Stimulated activated memory B cell treated with anti-CD40 and anti-IgM and Interleukin-4, amounts not matched to agents 10 μg/mL and 1 μg/mL and 100 μg/mL, for 72 hours (primary cell): Measurements from ENCODE around the gene KIRREL3.

Experiments used
- ATAC-seq: fragments of 150-1000 bp; cut with Tn5 transposase; 2 replicates; pipeline ENCODE4 v1.10.0; 2021
- H3K27ac Mint-ChIP-seq: one replicate; pipeline ENCODE4 v1.8.0; 2022; ENCODE audit warnings: mild to moderate bottlenecking, mixed read lengths
- H3K27me3 Mint-ChIP-seq: one replicate; pipeline ENCODE4 v1.8.0; 2022; ENCODE audit warnings: mixed read lengths
- H3K36me3 Mint-ChIP-seq: one replicate; pipeline ENCODE4 v1.8.0; 2022; ENCODE audit warnings: mixed read lengths
- H3K4me1 Mint-ChIP-seq: one replicate; pipeline ENCODE4 v1.8.0; 2022; ENCODE audit warnings: mixed read lengths
- H3K4me3 Mint-ChIP-seq: one replicate; pipeline ENCODE4 v1.8.0; 2022; ENCODE audit warnings: mild to moderate bottlenecking, moderate library complexity, mixed read lengths
- H3K9me3 Mint-ChIP-seq: one replicate; pipeline ENCODE4 v1.8.0; 2022; ENCODE audit warnings: mixed read lengths

Gene KIRREL3

DNA sequence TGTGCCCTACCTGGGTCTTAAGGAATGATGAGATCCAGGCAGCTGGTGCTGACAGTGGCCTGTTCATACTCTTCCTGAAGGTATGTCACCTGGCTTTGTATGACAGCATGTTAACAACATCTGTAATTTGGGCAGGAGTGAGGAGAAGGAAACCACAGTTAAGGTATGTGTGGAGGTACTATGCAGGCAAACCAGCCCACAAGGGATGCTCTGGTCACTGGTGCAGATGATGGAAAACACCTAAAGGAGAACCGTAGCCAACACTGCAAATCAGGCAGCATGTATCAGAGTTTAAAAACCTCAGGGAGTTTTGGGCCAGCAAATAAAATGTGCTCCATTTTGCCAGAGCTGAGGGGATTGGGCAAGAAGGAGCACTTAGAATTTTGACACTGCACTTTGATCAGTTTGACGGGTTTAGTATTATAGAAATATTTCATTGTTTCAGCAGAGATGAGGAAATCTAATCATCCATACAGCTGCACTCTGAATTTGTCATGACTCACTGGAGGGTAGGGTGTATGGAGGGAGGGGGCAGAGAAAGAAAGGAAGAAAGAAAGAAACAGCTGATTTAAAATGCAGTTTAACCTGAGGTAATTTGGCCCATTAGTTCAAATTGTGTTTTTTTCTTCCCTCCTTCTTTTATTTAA, 260.9 kb downstream of the KIRREL3 start:
- Mint-ChIP-seq H3K4me3 (no peak overlapping the region), H3K4me1 (no peaks in the 10 kb centered on the region), H3K9me3 (no peaks in the 10 kb centered on the region), H3K27ac (no peak overlapping the region), H3K27me3 (no peaks in the 10 kb centered on the region), H3K36me3 (no peaks in the 10 kb centered on the region)
- ATAC-seq: no peak

DNA sequence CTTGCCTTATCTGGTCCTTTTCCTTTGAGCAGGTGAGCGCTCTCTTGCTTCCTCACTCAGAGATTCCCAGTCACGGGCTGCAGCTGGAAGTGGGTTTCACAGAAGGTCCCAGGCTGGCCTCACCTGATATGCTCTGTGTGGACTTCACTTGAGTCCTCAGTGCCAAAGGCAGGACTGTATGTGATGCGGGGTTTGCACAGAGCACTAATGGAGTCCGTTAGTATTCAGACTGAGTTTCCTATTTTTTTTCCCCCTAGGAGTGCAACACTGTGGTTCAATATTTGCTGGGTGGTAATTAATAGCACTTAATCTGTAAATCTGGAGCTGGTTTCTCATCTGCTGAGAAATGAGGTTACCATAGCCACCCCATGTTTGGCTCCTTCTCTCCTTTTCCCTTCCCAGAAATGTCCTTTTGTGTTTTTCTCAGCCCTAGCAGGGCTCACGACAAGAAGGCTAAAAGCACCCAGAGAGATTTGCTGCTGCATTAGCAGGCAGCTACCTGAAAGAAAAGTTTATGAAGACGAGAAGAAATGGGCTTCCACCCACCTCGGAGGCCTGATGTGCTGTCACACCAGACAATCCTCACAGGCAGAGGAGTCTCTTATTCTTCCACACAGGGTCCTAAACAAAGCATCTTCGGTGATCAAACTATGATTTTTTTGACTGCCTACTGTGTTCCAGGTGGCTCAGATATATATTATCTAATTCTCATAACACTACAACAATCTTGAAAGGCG, 262.1 kb downstream of the KIRREL3 start:
- no peak overlapping the region for H3K4me3 Mint-ChIP-seq
- H3K27ac Mint-ChIP-seq: no peak overlapping the region
- H3K36me3 Mint-ChIP-seq: no peaks in the 10 kb centered on the region
- no peaks in the 10 kb centered on the region for H3K9me3 Mint-ChIP-seq
- no peak for ATAC-seq
- H3K27me3 Mint-ChIP-seq: no peaks in the 10 kb centered on the region
- no peaks in the 10 kb centered on the region for H3K4me1 Mint-ChIP-seq

DNA sequence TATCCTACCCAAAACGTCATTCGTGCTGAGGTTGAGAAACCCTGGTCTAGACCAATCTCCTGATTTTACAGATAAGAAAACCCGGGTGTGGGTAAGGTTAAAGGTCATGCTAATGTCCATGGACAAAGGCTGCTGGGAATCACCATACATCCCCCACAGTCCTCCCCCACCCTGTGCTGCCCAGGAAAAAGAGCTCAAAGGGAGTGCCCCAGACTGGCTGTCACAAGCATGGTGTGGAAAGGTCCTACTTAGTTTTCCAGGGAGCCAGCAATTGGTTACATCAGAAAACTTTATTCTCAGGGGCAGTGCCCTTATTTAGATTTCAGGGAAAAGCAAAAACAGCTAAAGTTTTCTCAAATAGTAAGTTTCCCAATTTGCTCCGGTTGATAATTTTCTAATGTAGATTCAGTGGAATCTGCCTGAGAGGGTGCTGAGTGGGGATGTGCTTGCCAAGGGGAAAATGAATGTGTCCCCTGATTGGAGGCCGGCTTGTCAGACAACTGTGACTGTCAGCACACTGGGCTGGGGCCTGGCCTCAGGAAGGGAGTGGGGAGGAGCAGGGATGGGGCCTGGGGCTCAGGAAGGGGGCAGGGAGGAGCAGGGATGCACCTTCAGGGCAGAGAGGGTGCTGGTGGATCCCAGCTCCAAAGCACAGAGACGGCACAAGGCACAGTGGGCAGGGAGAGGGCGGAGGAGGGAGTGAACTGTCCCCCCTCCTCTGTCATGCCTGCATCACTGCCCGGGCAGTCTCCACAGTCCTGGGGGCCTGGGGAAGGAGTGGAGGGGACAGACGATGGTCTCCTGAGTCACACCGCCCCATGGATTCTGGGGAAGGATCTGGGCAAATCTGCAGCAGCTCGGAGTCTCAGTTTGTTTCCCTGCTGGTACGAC, 263.6 kb downstream of the KIRREL3 start:
- Mint-ChIP-seq H3K27me3 (no peaks in the 10 kb centered on the region), H3K9me3 (no peaks in the 10 kb centered on the region), H3K4me1 (no peaks in the 10 kb centered on the region), H3K4me3 (no peak overlapping the region), H3K27ac (no peak overlapping the region), H3K36me3 (no peaks in the 10 kb centered on the region)
- no peak for ATAC-seq

DNA sequence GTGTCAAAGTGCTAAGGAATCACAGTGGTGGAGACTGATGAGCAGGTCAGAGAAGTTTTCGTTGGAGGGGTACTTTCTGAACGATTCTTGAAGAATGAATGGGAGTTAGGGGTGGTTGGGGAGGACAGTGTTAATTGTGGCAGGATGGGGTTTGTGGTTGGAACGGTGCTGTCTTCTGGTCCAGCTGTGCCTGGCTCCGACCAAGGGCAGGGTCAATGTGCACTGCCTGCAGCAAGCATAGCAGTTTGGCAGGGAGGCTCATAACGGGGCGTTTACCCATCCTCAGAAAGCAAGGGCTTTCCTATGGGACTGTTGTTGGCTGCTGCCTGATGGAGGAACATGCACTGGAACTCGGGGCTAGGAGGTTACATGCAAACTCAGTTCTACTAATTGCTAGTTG, 265.8 kb downstream of the KIRREL3 start:
- Mint-ChIP-seq H3K27me3 (no peaks in the 10 kb centered on the region), H3K9me3 (no peaks in the 10 kb centered on the region), H3K4me3 (no peak overlapping the region), H3K4me1 (no peaks in the 10 kb centered on the region), H3K36me3 (no peaks in the 10 kb centered on the region), H3K27ac (no peak overlapping the region)
- ATAC-seq: no peak

DNA sequence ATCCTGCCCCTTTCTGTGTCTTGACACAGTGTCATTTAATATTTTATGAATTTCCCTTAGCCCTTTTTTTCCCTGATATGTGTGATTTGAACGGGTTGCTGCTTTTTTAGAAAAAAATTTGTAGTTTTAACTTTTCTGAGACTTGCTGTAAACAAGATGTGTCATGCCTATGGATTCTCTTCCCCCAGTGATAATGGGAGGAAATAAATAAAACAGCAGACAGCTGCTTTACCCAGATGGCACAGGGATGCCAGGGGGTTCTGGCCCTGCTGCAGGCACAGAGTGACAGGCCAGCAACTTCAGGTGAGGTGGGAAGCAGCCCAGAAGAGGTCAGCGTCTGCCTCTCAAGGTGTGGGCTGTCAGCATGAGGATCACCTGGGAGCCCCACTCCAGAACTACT, 266.9 kb downstream of the KIRREL3 start:
- H3K4me3 Mint-ChIP-seq: no peak overlapping the region

DNA sequence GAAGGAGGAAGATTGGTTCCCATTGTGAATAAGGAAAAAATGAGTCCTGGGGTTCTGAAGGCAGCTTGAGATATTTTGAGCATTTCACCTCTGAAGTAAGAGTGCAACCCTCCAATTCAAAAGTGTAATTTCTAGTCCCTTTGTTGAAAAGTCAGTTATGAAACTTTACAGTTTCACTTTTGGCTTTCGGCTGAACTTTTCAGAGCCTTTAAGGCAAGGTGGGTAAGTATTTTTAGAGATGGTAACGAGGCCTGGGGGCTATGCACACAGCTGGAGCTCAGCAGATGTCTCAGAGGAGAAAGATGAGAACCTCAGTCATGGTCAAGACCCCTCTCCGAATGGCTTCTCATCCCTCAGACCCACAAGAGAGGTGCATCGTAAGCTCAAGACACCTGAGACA, 267.6 kb downstream of the KIRREL3 start:
- H3K27ac Mint-ChIP-seq: no peak overlapping the region
- H3K27me3 Mint-ChIP-seq: no peaks in the 10 kb centered on the region
- no peaks in the 10 kb centered on the region for H3K36me3 Mint-ChIP-seq
- H3K9me3 Mint-ChIP-seq: no peaks in the 10 kb centered on the region
- no peak for ATAC-seq
- H3K4me1 Mint-ChIP-seq: no peaks in the 10 kb centered on the region
- H3K4me3 Mint-ChIP-seq: no peak overlapping the region

More for the DNA sequence above, 266.9 kb downstream of the KIRREL3 start:
- ATAC-seq: no peak
- no peaks in the 10 kb centered on the region for H3K36me3 Mint-ChIP-seq
- no peak overlapping the region for H3K27ac Mint-ChIP-seq
- H3K9me3 Mint-ChIP-seq: no peaks in the 10 kb centered on the region
- H3K27me3 Mint-ChIP-seq: no peaks in the 10 kb centered on the region
- no peaks in the 10 kb centered on the region for H3K4me1 Mint-ChIP-seq

DNA sequence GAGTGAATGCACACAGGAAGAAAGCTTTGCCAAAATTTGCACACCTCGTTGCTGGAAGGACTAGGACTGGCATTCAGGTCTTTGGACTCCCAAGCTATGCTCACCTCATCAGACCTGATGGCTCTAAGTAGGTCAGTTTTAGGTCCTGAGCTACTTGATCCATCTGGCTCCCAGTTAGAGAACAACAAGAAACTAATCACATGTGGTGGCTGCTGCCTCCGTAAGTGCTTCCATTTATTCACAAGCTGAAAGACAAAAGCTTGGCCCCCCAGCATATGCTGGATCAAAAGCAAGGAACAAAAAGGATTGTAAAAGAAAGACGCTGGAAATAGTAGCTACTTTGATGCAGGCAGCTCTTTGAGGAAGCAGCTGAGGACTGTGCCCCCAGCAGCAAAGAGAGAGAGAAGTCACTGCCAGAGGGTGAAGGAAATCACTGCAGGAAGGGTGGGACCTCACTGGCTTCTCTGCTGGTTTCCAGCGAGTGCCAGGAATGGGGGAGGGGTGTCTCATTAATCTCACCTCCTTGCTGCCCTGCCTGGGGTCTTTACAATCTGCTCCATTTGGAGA, 268.9 kb downstream of the KIRREL3 start:
- Mint-ChIP-seq H3K9me3 (no peaks in the 10 kb centered on the region), H3K36me3 (no peaks in the 10 kb centered on the region), H3K27me3 (no peaks in the 10 kb centered on the region), H3K4me1 (no peaks in the 10 kb centered on the region), H3K4me3 (no peak overlapping the region), H3K27ac (no peak overlapping the region)
- no peak for ATAC-seq

DNA sequence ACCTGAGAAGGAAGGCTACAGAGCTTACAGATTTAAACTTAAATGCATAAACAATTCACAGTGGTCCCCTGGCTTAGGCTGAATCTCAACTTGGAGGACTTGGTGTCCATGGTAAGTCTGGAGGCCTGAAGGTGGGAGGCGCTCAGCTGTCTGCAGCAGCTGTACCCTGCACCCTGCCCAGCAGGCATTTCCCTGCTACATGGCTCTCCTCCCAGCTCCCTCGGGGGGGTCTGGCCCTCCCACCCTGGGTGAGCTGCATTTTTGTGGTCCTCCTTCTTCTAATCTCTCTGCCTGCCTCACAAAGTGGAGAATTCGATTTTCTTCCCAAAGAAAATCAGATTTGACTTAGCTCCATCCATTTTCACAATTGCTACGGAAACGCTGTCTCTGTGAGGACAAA, 273.2 kb downstream of the KIRREL3 start:
- Mint-ChIP-seq H3K36me3 (no peaks in the 10 kb centered on the region), H3K27me3 (no peaks in the 10 kb centered on the region), H3K9me3 (no peaks in the 10 kb centered on the region), H3K4me3 (no peak overlapping the region), H3K27ac (no peak overlapping the region), H3K4me1 (no peaks in the 10 kb centered on the region)
- ATAC-seq: no peak

DNA sequence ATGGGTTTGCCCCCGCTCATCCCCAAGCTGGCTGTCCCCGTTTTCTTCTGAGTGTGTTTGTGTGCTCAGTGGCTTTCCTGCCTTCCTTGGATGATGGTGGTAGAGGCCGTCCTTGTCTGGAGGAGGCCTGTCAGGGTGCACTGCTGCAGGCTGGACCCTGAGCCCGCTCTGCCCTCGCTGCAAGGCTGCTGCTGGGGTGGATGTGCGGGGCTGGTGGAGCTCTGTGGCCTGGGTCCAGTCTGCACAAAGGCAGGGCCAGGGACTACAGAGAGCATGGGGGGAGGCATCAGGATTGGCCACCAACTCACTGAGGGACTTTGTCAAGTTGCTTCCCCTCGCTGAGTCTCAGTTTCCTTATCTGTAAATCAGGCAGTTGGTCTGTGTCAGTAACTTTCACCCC, 275.0 kb downstream of the KIRREL3 start:
- peaks cover 3% of the 10 kb centered on the region for H3K9me3 Mint-ChIP-seq

DNA sequence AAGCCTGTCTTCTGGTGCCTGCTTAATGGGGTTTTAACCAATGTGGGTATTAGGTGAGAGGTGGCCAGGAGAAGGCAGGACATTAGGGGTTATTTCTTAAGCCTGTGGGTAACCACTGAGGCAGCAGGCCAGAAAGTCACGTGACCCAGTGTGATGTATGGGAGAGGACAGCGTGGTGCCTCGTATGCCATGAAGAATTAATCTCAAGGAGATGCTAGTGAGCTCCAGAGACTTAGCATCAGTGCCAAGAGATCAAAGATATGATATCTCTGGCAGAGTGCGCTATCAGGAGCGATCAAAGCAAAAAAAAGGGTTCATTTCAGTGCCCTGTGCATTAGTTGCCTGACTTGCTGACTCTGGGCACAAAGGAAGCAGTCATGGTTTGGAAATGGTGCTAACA, 275.5 kb downstream of the KIRREL3 start:
- no peak for ATAC-seq
- Mint-ChIP-seq H3K27me3 (peaks cover 10% of the 10 kb centered on the region), H3K4me1 (no peaks in the 10 kb centered on the region), H3K27ac (no peak overlapping the region), H3K4me3 (no peak overlapping the region), H3K36me3 (no peaks in the 10 kb centered on the region), H3K9me3 (peaks cover 4% of the 10 kb centered on the region)

More for the DNA sequence above, 275.0 kb downstream of the KIRREL3 start:
- no peak overlapping the region for H3K27ac Mint-ChIP-seq
- H3K36me3 Mint-ChIP-seq: no peaks in the 10 kb centered on the region
- H3K4me3 Mint-ChIP-seq: no peak overlapping the region
- peaks cover 5% of the 10 kb centered on the region for H3K27me3 Mint-ChIP-seq
- no peaks in the 10 kb centered on the region for H3K4me1 Mint-ChIP-seq
- no peak for ATAC-seq

DNA sequence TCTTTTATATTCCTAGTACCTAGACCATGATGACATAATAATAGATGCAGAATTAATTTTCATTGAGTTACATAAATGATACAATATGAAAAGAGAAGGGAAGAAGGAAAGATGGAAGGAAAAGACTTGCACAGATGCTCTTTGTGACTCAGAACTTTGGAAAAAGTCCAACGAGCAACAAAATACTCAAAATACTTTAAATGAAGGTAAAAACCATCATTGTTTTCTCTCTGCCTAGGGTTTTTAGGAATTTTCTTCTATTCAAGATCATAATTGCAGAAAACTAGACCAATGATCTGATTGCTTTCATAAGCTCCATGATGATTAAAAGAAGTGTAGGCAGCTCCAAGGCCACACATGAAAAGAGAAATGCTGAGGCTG, 276.9 kb downstream of the KIRREL3 start:
- H3K4me3 Mint-ChIP-seq: no peak overlapping the region
- ATAC-seq: no peak
- H3K36me3 Mint-ChIP-seq: no peaks in the 10 kb centered on the region
- peaks cover 4% of the 10 kb centered on the region for H3K9me3 Mint-ChIP-seq
- no peaks in the 10 kb centered on the region for H3K4me1 Mint-ChIP-seq
- H3K27ac Mint-ChIP-seq: no peak overlapping the region
- peaks cover 20% of the 10 kb centered on the region for H3K27me3 Mint-ChIP-seq

DNA sequence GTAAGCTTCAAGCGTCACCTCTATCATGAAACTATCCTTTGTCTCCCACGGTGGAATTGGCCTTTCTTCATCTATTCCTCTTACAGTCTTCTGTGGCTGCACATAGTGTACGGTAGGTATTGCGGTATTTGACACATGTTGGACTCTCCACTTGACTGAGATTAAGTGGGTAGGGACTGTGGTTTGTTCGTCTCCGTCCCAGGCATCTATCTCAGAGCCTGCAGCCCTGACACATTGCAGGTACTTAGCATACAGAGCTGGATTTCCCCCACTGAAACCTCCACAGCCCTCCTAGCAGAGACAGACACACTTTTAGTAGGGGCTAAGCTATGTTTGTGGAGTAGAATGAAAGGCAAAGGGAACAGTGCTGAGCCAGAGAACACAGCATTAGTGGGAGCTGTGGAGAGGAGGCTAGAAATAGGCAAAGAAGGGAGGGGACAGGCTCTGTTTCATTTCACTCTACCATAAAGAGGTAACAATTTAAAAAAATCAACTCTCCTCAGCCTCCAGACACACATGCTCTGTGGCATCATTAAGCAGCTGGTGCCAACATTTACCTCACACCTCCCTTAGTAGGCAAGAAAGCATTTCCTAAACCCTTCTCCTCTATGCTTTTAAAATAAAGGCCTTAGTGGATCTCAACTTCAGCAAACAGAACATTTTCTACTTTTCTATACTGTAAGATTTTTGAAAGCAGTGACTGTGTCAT, 277.5 kb downstream of the KIRREL3 start:
- peaks cover 20% of the 10 kb centered on the region for H3K27me3 Mint-ChIP-seq
- no peak overlapping the region for H3K4me3 Mint-ChIP-seq
- no peaks in the 10 kb centered on the region for H3K4me1 Mint-ChIP-seq
- no peak for ATAC-seq
- H3K27ac Mint-ChIP-seq: no peak overlapping the region
- H3K36me3 Mint-ChIP-seq: no peaks in the 10 kb centered on the region
- peaks cover 4% of the 10 kb centered on the region for H3K9me3 Mint-ChIP-seq

DNA sequence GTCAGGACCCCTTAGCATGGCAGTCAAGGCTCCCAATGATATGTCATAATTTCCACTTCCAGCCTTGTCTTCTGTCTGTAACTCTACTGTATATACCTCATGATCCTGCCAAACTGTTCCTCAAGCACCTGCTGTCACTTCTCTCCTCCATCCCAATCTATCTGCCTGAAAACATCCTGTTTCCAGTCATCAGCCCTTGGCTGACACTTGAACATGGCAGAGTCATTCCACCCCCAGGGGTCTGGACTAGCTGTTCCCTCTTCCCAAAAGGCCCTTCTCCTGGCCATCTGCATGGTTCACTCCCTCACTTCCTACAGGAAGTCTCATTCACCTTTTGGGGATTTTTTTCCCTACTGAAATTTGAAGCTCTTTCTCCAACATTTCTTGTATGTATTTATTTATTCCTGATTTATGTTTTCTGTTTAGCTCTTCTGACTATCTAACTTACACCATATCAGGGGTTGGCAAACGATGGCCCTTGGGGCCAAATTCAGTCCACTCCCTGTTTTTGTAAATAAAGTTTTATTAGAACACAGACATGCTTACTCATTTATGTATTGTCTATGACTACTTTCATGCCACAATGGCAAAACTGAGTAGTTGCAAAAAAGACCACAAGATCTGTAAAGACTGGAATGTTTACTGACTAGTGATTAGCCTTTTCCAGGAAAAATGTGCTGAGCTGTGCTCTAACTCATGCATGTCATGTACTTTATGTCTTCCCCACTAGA, 278.4 kb downstream of the KIRREL3 start:
- H3K36me3 Mint-ChIP-seq: no peaks in the 10 kb centered on the region
- H3K27ac Mint-ChIP-seq: no peak overlapping the region
- H3K4me3 Mint-ChIP-seq: no peak overlapping the region
- peaks cover 4% of the 10 kb centered on the region for H3K9me3 Mint-ChIP-seq
- no peak for ATAC-seq
- peaks cover 20% of the 10 kb centered on the region for H3K27me3 Mint-ChIP-seq
- H3K4me1 Mint-ChIP-seq: no peaks in the 10 kb centered on the region

DNA sequence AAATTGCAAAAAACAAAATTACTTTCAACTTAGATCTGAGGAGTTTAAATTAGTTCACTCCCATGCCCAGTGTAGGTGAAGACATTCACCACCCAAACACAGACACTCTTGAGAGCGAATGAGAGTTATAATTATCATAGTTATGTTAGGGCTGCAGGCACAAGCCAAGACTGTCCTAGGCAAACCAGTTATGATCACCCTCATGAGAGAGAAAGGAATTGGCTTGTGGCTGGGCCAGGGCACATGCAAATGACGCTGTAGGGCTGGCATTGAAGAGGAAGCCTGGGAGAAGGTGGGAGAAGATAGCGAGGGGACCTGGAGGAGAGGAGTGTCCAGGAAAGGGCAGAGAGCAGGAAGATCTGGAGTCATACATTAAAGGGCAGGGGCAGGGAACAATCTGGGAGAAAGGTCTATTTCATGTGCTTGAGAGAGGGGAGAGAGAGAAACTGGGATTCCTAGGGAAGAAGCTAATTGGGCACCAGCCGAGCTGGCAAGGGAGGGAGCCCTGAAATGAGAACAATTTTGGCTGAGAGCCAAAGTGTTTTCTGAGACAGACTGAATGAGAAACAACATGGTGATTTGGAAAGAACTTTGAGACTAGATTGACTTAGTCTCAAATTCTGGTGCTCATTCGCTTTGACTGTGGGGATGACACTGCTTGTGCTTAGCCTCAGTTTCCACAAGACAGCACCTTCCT, 279.9 kb downstream of the KIRREL3 start:
- no peak overlapping the region for H3K27ac Mint-ChIP-seq
- peaks cover 20% of the 10 kb centered on the region for H3K27me3 Mint-ChIP-seq
- ATAC-seq: no peak
- H3K9me3 Mint-ChIP-seq: peaks cover 4% of the 10 kb centered on the region
- H3K4me1 Mint-ChIP-seq: no peaks in the 10 kb centered on the region
- no peaks in the 10 kb centered on the region for H3K36me3 Mint-ChIP-seq
- H3K4me3 Mint-ChIP-seq: no peak overlapping the region
